ENCODE results near the gene TPD52L1. TPM values are rescaled to one million over a fixed set of nuclear protein-coding genes. Genes with fewer than 3 reads are reported as not detected.

The TPD52L1 gene
- total RNA-seq, 4 donors from 2014 or later: 22.2 to 77.6 (median 37.7) TPM

- no peak for DNase-seq
- H3K4me1 ChIP-seq: no peaks in the 10 kb centered on the region
- no peaks in the 10 kb centered on the region for H3K27me3 ChIP-seq
- H3K36me3 ChIP-seq: no peaks in the 10 kb centered on the region
- no peak overlapping the region for H3K4me3 ChIP-seq
- intact Hi-C loops (cut with DNase I; ENCODE audit: low total_unique reads): no loop called here
- H3K27ac ChIP-seq: no peak overlapping the region
- H3K9me3 ChIP-seq: no peaks in the 10 kb centered on the region
- TF ChIP-seq POLR2A (IDR thresholded peaks at IDR 0.05): no peak
- TF ChIP-seq CTCF (IDR thresholded peaks at IDR 0.05): no peak
Measured at GRCh38 chr6:125293587-125293986, 140.0 kb downstream of the TPD52L1 start.

GRCh38 chr6:125294036-125294435 lies 140.5 kb downstream of the TPD52L1 start:
- TF ChIP-seq CTCF (IDR thresholded peaks at IDR 0.05) (no peak), POLR2A (IDR thresholded peaks at IDR 0.05) (no peak)
- Histone ChIP-seq H3K4me3 (no peak overlapping the region), H3K27me3 (no peaks in the 10 kb centered on the region), H3K9me3 (no peaks in the 10 kb centered on the region), H3K4me1 (no peaks in the 10 kb centered on the region), H3K36me3 (no peaks in the 10 kb centered on the region), H3K27ac (no peak overlapping the region)
- DNase-seq: no peak
- intact Hi-C loops (cut with DNase I; ENCODE audit: low total_unique reads): no loop called here

- Histone ChIP-seq H3K9me3 (no peaks in the 10 kb centered on the region), H3K36me3 (no peaks in the 10 kb centered on the region)
- no peak for DNase-seq
Measured at GRCh38 chr6:125294925-125295324, 141.4 kb downstream of the TPD52L1 start.

GRCh38 chr6:125296471-125296870 lies 142.9 kb downstream of the TPD52L1 start:
- H3K36me3 ChIP-seq: no peaks in the 10 kb centered on the region
- TF ChIP-seq CTCF (IDR thresholded peaks at IDR 0.05) (no peak), POLR2A (IDR thresholded peaks at IDR 0.05) (no peak)

More at GRCh38 chr6:125294925-125295324, 141.4 kb downstream of the TPD52L1 start:
- H3K27me3 ChIP-seq: no peaks in the 10 kb centered on the region
- no peaks in the 10 kb centered on the region for H3K4me1 ChIP-seq
- H3K27ac ChIP-seq: no peak overlapping the region
- intact Hi-C loops (cut with DNase I; ENCODE audit: low total_unique reads): no loop called here
- no peak overlapping the region for H3K4me3 ChIP-seq
- no peak for TF ChIP-seq POLR2A (IDR thresholded peaks at IDR 0.05)
- TF ChIP-seq CTCF (IDR thresholded peaks at IDR 0.05): no peak

GRCh38 chr6:125299257-125299656 lies 145.7 kb downstream of the TPD52L1 start:
- no peak overlapping the region for H3K4me3 ChIP-seq
- H3K4me1 ChIP-seq: no peaks in the 10 kb centered on the region
- no peaks in the 10 kb centered on the region for H3K36me3 ChIP-seq
- H3K9me3 ChIP-seq: no peaks in the 10 kb centered on the region
- TF ChIP-seq POLR2A (IDR thresholded peaks at IDR 0.05) (no peak), CTCF (IDR thresholded peaks at IDR 0.05) (no peak)
- no peak for DNase-seq
- H3K27ac ChIP-seq: no peak overlapping the region
- no peaks in the 10 kb centered on the region for H3K27me3 ChIP-seq
- intact Hi-C loops (cut with DNase I; ENCODE audit: low total_unique reads): no loop called here

More at GRCh38 chr6:125296471-125296870, 142.9 kb downstream of the TPD52L1 start:
- H3K27ac ChIP-seq: no peak overlapping the region
- no peaks in the 10 kb centered on the region for H3K27me3 ChIP-seq
- H3K4me3 ChIP-seq: no peak overlapping the region
- H3K4me1 ChIP-seq: no peaks in the 10 kb centered on the region
- DNase-seq: no peak
- intact Hi-C loops (cut with DNase I; ENCODE audit: low total_unique reads): no loop called here
- H3K9me3 ChIP-seq: no peaks in the 10 kb centered on the region

All from uterus (tissue), 4 donors.